GM19240 (cell line): ENCODE results near the gene CFAP300.

Experiments used
- DNase-seq: peaks from one replicate; pipeline ENCODE4 v3.0.0; 2011; ENCODE audit warnings: low spot score; ENCODE audit not compliant: insufficient read length

Gene CFAP300

DNA sequence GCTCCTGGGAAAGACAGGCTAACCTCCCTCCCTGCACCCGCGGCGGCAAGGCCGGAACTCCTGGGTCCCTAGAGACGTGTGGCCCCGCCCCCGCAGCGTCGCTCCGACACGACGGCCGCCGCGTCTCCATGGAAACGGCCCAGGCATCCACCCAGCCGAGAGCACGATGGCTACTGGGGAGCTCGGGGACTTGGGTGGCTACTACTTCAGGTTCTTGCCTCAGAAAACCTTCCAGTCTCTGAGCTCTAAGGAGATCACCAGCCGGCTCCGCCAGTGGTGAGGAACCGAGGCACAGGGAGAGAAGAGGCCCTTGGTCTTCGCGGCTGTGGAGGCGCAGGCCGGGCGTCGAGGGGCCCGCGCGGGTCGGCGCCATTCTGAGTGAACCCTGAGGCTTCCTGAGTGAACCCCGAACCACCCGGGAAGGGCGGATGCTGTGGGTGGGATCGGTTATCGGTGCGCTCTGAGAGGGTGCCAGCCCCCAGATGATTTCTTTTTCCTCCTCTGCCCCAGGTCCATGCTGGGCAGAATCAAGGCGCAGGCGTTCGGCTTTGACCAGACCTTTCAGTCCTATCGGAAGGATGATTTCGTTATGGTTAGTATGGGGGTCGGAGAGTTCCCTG, at the start of gene CFAP300:
Gene CFAP300 (plus strand): TSS at position 133 of the 620 bp plus-strand sequence. CDS start 34 bp downstream, at position 167.
- DNase-seq, result no peak

DNA sequence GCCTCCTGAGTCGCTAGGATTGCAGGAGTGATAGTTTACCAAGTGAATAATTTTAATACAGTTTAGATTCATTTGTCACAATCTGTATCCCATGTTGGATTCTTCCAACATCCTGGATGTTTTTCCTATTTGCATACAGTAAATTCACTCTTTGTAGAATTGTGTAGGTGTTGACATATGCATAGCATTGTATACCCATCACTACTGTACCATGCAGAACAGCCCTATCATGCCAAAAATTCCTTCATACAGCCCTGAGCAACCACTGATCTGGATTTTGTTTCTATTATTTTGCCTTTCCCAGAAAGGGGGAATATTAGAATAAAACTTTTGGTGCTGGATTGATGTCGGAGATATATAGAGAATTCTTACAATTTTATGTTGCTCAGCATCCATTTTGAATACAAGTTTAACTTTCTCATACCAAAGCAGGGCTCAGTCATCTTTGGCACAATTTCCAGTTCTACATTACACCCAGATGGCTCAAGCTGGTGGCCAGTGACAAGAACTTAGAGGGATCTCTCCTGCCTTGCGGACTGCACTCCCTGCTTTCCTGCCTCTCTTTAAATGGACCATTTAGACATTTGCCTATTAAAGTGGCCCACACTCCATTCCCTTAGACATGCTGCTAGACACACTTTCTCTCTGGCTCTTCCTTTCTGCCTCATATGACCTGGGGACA, 45.4 kb upstream of the CFAP300 start:
- DNase-seq, result no peak

DNA sequence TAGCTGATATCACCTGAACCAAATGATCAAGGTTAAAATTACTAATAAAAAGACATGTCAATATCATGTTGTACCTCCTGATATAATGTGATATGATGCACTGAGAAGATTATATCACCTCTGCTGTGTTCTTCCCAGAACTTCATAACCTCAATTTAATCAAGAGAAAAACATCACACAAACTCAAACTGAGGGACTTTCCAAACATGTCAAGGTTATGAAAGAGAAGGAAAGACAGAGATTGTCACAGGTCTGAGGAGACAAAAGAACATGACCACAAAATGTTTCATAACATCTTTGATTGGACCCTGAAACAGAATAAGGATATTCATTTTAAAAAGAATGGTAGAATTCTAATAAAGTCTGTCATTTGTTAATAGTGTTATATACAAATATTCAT, 43.0 kb upstream of the CFAP300 start:
- no peak for DNase-seq

DNA sequence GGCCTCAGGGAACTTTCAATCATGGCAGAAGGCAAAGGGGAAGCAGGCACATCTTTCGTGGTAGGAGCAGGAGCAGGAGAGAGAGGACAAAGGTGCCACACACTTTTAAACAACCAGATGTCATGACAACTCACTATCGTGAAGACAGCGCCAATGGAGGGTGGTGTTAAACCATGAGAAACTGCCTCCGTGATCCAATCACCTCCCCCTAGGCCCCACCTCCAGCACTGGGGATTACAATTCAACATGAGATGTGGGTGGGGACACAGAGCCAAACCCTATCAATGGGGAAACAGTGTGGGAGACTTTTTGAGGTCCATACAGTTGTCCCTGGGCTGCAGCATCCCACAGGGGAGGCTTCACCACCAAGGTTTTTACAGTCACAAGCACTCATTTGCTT, 41.9 kb upstream of the CFAP300 start:
- no peak for DNase-seq

DNA sequence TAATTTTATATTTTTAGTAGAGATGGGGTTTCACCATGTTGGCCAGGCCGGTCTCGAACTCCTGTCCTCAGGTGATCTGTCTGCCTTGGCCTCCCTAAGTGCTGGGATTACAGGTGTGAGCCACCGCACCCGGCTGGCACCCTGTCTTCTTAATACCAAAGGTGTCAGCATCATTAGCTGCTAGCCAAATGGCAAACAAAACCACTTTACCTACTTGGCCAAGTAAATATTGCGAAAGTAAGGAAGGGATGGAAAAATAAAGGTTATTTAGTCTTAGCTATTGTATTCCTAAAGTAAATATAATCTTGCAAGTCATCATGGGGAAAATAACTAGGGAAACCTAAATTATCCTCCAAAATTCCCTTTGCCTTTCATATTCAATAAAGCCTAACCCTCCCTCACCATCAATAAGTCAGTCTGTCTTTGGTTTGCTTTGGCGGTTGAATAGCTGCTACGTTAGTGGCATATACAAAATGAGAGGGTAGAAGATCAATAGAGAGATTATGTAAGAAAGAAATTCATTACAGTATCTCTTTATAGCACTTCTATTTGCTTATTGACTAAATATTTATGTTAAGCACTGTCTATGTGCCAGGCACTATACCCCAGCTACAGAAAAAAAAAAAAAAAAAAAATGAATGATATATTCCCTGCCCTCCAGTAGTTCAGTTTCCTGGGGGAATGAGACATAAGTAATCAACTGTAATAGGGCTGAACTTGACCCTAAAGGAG, 40.2 kb upstream of the CFAP300 start:
- no peak for DNase-seq

DNA sequence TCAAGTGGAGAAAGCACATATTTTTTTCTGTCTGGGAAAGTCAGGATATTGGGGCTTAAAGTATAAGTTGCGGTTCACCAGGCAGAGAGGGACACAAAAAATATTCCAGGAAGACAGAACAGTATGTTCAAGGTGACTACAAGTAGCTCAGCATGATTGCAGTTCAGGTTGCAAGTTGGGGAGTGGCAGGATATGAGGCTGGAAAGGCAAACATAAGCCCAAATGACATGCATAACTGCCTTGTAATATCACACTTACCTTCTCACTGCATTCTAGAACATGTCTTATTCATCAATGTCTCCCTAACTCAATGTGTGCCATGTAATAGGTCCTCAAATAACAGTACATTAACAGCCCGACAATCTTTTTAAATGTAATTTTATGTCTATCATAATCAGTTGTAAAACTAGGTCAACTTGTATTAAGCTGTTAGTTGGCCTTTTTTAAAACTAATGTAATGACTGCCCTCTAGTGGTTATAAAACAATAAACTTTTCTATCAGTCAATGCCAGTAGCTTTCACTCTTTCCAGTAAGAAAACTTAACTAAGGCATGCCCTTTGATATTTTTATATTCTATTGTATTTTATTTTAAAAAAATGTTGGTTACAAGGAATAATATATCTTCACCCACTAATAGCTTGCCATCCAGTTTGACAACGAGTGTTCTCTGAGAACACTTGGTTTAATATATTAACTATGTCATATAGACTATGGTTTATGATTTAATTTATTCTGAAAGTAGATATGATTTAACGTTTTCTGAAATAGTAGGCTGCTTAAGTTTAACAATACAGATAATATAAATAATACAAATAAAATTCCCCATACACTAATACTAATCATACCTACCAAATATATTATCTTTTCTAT, 39.4 kb upstream of the CFAP300 start:
- DNase-seq, result no peak

DNA sequence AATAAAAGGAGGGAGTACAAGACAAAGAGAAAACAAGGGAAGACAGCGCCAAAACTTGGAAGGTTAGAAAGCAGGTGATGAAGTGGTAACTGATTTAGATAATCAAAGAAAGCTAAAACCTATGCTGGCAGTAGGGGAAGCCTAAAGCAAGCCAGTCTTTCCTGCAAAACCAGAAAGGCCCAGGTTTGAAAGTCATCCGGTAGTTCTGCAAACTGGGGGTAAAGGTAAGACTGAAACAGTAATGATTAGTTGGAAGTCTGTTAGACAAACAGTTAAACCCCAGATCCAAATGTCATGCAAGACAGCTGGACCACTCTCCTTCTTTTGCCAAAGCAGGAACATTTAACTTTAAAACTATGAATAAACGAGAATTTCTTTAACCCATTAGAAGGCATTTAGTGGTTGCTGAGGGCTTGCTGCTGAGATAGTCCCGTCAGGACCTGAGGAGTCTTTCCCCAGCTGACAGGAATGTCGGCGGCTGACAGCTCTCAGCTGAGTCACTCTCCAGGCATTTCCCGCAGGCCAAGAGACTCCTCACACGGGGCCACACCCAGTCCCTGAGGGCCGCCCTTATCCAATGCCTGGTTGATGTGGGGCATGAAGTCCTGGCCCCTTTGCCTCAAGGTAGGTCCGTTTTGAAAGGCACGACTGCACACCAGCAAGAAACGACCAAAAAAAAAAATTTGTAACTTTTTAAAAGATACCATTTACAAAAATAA, 36.3 kb upstream of the CFAP300 start:
- DNase-seq, result no peak

DNA sequence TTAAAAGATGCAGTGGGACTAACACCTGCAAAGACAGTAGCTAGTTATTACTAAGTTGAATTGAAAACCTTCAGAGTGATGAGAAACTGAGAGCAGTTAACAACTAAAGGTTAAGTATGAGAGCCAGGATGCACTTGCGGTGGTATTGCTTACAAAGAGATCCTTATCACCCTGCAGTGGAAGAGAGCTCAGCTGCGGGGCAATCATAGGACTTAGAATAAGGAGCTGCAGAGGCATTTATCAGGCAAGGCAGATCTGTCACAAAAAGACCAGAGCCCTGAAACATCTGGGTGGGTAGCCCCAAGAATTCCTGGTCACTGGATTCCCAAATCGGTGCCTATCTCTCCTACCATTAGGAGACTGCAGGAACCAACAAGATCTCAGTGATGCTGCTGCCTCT, 34.3 kb upstream of the CFAP300 start:
- no peak for DNase-seq

DNA sequence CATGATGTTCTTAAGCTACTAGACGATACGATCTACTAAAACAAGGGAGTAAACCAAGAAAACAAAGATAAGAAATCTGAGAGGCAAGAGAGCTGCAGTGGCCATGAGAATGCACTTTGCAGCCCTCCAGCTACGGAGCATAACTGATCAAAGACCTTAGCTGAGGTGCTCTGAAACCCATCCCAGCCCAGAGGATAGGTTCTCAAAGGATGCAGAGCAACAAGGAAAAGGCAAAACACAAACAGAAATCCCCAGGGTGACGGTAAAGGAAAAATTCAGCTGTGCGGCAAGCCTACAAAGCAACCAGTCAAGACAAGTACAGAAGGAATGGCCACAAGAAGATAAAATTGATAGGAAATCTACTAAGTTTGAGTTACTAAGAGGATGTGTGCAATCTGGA, 32.5 kb upstream of the CFAP300 start:
- DNase-seq, result no peak

DNA sequence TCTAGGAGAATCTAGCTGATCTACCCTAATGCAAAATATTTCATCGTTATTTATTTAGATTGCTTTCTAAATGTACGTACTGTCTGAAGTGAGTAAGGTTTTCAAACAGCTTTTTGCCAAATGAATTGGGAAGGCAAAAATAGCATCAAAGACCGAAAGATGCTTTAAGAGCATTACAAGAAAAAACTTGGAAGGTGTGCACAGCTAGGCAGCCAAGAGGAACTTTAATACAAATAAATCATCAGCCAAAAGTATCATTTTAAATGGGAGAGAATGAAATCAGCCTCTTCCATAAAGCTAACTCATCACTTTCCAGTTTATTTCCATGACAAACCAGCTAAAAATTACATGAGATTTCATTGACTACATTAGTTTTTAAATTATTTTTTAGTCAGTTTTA, 30.2 kb upstream of the CFAP300 start:
- DNase-seq, result no peak

DNA sequence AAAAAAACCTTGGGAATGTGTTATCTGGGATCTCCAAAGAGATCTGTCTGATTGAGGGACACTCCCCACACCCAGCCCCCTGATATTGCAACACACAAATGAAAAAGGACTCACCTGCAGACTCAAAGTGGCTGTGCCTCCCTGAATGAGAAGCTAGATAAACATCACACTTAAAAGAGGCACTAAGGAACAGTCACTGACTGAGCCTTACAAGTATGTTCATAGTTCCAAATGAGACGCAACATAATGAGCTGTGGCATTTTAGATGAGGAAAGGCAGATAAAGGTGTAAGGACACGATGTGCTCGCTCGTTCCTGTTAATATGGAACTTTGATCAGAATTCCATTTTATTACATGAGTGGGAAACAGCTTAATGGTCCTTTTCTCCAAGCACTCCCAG, 21.0 kb upstream of the CFAP300 start:
- no peak for DNase-seq

DNA sequence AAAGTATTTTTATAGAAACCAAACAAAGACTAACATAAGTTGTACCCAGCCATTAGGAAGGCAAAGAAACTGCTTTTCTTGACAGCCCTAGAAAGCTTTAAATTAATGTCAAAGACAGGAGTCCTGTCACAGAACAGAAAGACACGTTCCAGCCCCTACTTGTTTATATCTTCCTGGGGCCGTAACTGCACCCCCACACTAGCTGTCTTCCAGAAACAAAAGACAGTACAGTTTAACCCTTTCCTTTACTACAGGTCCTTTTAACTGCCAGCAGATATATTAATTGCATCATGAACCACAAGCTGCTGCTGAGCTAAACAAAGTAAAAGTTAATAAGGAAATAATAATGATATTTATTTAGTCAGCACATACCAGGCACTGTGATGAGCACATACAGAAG, 20.3 kb upstream of the CFAP300 start:
- no peak for DNase-seq

DNA sequence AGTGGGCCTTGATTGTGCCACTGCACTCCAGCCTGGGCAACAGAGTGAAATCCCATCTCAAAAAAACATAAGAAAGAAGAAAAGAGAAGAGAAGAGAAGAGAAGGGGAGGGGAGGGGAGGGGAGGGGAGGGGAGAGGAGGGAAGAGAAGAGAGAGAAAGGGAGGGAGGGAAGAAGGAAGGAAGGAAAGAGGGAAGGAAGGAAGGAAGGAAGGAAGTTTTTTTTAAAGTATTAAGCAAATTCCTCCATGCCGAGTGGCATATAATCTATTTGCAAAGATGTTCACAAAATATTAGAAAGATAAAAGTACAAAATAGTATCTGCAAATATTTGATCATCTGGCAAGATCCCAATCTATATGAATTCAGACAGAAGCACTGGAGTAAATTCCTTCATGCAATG, 10.5 kb upstream of the CFAP300 start:
- no peak for DNase-seq

DNA sequence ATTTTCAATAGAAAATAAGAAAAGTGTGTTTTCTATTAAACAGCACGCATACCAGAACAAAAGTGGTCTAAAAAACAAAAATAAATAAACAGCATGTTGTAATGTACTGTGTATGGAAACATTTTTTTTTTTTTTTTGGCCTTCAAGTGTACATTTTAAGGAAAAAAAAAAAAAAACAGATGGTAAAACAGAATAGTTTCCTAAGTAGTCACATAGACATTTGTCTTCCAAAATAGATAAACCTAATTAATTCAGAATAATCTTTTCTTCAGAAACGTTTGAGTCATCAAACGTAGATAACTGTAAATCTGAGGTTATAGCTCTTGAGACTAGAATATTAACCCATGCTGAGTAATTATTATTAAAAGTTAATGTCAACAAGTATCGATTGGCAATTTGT, 396 bp upstream of the CFAP300 start:
- DNase-seq, result no peak

DNA sequence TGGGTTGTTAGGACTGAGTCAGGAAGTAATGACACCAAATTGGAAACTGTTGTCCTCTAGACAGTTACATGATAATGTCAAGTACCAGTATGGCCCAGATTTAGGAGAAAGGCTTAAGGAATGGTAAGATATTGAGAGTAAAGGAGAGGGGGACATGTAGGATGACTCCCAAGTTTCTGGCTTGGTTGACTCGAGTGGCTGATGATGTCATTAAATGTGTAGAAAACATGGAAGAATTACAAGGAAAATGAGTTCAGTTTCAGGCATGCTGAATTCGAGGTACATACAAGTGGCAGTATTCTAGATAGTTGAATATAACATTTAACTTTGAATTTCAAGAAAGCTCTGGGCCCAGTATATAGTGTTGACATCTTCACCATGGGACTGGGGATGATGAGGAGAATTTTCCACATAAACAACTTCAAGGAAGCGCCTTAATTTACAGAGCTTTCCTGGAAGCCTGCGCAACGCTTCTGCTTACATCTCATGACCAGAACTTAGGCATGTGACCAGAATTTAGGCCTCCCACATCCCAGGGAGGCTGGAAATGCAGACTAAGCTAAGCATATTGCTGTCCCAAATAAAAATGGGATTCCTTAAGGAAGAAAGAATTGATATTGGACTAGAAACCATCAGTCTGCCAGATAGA, 3.8 kb downstream of the CFAP300 start:
- DNase-seq, result no peak

DNA sequence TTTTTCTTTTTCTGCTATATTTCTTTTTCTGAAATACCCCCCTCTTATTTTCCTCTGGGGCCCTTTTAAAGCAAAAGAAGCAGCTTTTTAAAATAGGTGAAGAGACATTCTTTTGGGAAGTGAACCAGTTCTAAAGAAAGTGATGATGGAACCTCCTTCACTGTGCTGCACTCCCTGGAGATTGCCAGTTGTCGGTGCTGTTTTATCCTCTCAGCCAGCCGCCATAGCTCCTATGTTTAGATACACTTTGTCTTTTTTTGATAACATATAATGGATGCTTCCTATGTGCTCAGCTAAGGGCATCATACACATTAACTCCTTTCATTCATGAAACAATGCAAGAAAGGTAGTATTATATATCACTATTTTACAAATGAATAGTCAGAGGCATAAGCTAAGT, 14.0 kb downstream of the CFAP300 start:
- no peak for DNase-seq

DNA sequence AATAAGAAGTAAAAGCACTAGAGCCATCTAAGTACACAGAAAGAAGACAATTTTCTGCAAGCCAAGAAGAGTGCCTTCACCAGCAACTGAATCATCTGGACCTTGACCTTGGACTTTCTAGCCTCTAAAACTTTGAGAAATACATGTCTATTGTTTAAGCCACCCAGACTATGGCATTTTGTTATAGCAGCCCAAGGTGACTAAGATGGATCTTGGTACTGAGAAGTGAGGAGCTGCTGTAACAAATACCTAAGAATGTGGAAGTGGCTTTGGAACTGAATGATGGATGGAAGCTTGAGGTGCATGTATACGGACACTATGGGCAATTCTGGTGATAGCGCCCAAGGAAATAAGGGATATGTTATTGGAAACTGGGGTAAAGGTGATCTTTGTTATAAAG, 14.9 kb downstream of the CFAP300 start:
- no peak for DNase-seq

DNA sequence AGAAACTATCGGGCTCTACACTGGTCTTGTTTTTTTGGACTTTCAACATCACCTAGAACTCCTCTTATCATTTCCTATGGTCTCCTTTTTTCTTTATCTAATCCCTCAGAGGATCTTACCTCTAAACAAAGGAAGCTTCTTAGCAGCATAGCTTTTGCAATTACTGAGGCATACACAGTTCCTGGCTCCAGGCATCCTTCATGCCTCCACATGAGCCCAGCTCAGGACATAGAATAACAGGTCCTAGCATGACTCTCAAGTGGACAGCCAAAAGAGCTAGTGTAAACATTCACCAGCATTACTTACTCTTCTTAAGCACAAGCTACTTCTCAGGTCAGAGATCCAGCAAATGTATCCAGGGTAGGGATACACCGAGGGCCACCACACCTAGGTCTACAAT, 17.1 kb downstream of the CFAP300 start:
- DNase-seq, result no peak

DNA sequence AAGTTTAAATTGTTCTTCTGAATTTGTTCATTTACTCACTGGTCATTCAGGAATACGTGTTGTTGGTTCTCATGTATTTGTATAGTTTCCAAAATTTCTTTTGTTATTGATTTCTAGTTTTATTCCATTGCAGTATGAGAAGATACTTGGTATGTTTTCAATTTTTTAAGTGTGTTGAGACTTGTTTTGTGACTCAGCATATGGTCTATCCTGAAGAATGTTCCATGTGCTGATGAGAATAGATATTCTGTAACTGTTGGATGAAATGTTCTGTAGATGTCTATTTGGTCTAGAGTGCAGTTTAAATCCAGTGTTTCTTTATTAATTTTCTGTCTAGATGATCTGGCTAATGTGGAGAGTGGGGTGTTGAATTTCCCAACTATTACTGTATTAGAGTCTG, 23.5 kb downstream of the CFAP300 start:
- DNase-seq, result no peak
